ENCODE data around the gene SLC44A2. TPM values are rescaled to one million over a fixed set of nuclear protein-coding genes. Genes with fewer than 3 reads are reported as not detected.
A peak's percentile ranks its signal among the peaks of the same experiment; 100 is the strongest.

The SLC44A2 gene
- total and polyA plus RNA-seq, 2 experiments from 2014 or later, result 43.2 to 65.0 TPM

- Histone ChIP-seq H3K4me2 (peak overlapping the region; percentile 100), H3K36me3 (ENCODE audit: insufficient read depth) (no peaks in the 10 kb centered on the region), H3K27me3 (ENCODE audit: insufficient read depth) (no peaks in the 10 kb centered on the region), H4K20me1 (replicated peaks; ENCODE audit: insufficient read depth) (no peaks in the 10 kb centered on the region), H3K4me1 (ENCODE audit: insufficient read depth) (peaks cover 12% of the 10 kb centered on the region), H3K79me2 (replicated peaks; ENCODE audit: insufficient read depth) (peaks cover 13% of the 10 kb centered on the region), H3K9me2 (ENCODE audit: insufficient read depth) (no peaks in the 10 kb centered on the region), H3K27ac (ENCODE audit: low read depth) (0 out of 2 replicates have a peak overlapping the region, but pooled peaks have one; percentile 59), H2AFZ (no peak overlapping the region), H3F3A (replicated peaks; ENCODE audit: low read depth) (peaks cover 19% of the 10 kb centered on the region; the same call in 1 of the 2 replicates), H3K4me3 (peak overlapping the region; percentile 93)
- Mint-ChIP-seq H3K36me3 (ENCODE audit: low read depth) (no peaks in the 10 kb centered on the region; the same call in 2 of the 3 replicates), H3K27ac (peak overlapping the region; percentile 25; the same call in 1 of the 2 replicates), H3K27me3 (ENCODE audit: insufficient read depth, low read depth, poor library complexity) (peaks cover 4% of the 10 kb centered on the region), H3K9me3 (no peaks in the 10 kb centered on the region), H3K4me1 (peaks cover 17% of the 10 kb centered on the region), H3K4me3 (peak overlapping the region; percentile 83)
- ATAC-seq (no peak), DNase-seq (ENCODE audit: low spot score) (no peak)
- TF ChIP-seq EZH2phosphoT487 (IDR thresholded peaks at IDR 0.05; ENCODE audit: unreplicated experiment) (no peak), REST (IDR thresholded peaks at IDR 0.05; ENCODE audit: unreplicated experiment) (no peak), ETS1 (IDR thresholded peaks at IDR 0.05) (no peak), ZNF331 (CRISPR knock-in tag; IDR thresholded peaks at IDR 0.05; ENCODE audit: low read depth) (no peak), STAT1 (IDR thresholded peaks at IDR 0.05; ENCODE audit: unreplicated experiment) (no peak), POLR2AphosphoS5 (IDR thresholded peaks at IDR 0.05; ENCODE audit: low read depth) (no peak), ZNF114 (CRISPR knock-in tag; IDR thresholded peaks at IDR 0.05) (no peak), EZH2 (IDR thresholded peaks at IDR 0.05; ENCODE audit: low read depth, unreplicated experiment) (no peak), ZNF462 (CRISPR knock-in tag; IDR thresholded peaks at IDR 0.05) (no peak), CREB1 (CRISPR knock-in tag; IDR thresholded peaks at IDR 0.05; ENCODE audit: low read depth) (no peak), JUNB (IDR thresholded peaks at IDR 0.05; ENCODE audit: unreplicated experiment) (no peak), NANOG (IDR thresholded peaks at IDR 0.05; ENCODE audit: borderline replicate concordance) (no peak), CTCF (conservative IDR thresholded peaks at IDR 0.05; ENCODE audit: low read depth in 2 of 2) (no peak)
These were observed 21.4 kb upstream of the SLC44A2 start for GRCh38 chr19:10603873-10604459.
